Bronchial epithelial cell (primary cell): ENCODE measurements around the gene KLHL25. TPM values are rescaled to one million over a fixed set of nuclear protein-coding genes. Genes with fewer than 3 reads are reported as not detected.

Experiments used
- DNase-seq: peaks from one replicate; pipeline ENCODE4 v3.0.0-alpha.2; 2010; ENCODE audit warnings: low read depth
- FAIRE-seq: peaks from 2 replicates; lab custom pipeline; 2011; peaks lifted over from hg19 to GRCh38; lab: Jason Lieb, UNC
- H3K27me3 ChIP-seq: 2 replicates; pipeline ENCODE4 v1.5.1; 2011; ENCODE audit warnings: low read length; ENCODE audit not compliant: control insufficient read depth, insufficient read depth
- H3K36me3 ChIP-seq: 2 replicates; pipeline ENCODE4 v1.5.1; 2011; ENCODE audit warnings: low read length; ENCODE audit not compliant: control insufficient read depth, insufficient read depth
- H3K4me3 ChIP-seq: 2 replicates; pipeline ENCODE4 v1.5.1; 2011; ENCODE audit warnings: mild to moderate bottlenecking, low read depth, low read length, control low read depth
- total RNA-seq: library from RNA; depleted of rRNA; stranded (reverse); fragments of >200 nt; gene quantifications from 2 replicates; pipeline ENCODE4 v1.2.1, GENCODE V29; 2014
- TF ChIP-seq, protein P1 (sequence below): IDR thresholded peaks from 2 replicates; pipeline ENCODE4 v1.5.1; 2011; ENCODE audit warnings: mild to moderate bottlenecking, moderate library complexity, low read length, control low read depth, inconsistent platforms; ENCODE audit not compliant: insufficient read depth, severe bottlenecking

Gene KLHL25
- total RNA-seq, 1 donor from 2014 or later = 4.7 TPM

DNA sequence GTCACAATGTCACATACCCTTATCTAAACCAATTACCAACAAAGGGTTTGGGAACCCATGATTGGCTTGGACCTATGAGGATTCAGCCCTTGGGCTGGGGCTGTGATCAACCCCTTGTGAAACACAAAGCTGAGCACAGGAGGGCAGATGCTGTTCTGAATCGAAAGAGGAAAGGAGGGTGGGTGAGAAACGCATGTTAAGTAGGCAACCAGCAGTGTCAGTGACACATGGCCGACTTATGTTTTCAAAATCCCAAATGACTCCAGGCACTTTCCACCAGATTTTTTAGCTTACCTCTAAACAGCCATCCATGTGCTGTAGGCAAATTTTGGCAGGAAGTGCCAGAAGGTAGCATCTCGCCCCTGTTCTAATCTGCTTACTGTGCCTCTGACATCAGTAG is 34.1 kb upstream of the KLHL25 start:
- no peaks in the 10 kb centered on the region for H3K36me3 ChIP-seq
- no peak overlapping the region for H3K4me3 ChIP-seq
- FAIRE-seq (no peak), DNase-seq (no peak)
- H3K27me3 ChIP-seq = no peaks in the 10 kb centered on the region
- TF ChIP-seq, protein P1, sequence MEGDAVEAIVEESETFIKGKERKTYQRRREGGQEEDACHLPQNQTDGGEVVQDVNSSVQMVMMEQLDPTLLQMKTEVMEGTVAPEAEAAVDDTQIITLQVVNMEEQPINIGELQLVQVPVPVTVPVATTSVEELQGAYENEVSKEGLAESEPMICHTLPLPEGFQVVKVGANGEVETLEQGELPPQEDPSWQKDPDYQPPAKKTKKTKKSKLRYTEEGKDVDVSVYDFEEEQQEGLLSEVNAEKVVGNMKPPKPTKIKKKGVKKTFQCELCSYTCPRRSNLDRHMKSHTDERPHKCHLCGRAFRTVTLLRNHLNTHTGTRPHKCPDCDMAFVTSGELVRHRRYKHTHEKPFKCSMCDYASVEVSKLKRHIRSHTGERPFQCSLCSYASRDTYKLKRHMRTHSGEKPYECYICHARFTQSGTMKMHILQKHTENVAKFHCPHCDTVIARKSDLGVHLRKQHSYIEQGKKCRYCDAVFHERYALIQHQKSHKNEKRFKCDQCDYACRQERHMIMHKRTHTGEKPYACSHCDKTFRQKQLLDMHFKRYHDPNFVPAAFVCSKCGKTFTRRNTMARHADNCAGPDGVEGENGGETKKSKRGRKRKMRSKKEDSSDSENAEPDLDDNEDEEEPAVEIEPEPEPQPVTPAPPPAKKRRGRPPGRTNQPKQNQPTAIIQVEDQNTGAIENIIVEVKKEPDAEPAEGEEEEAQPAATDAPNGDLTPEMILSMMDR = no peak

DNA sequence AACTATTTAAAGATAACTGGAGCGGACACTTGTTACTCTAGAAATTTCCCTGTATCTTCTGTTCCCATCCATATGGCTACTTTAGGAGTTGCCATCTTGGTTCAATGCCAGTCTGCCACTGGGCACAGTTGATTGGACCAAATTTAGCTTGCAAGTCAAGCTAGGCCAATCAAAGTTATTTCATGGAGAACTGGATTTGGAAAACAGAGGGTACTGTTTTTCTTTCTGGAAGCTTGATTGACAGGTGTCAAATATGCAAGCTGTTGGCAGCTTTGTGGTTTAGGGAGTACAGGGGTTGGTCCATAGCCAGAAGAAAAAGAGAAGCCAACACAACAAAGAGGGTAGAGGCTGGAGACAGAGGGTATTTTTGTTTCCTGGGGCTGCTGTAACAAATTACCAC is 33.4 kb upstream of the KLHL25 start:
- DNase-seq = no peak
- H3K27me3 ChIP-seq = no peaks in the 10 kb centered on the region
- no peak for FAIRE-seq
- TF ChIP-seq, protein P1 = no peak
- H3K36me3 ChIP-seq = no peaks in the 10 kb centered on the region
- no peak overlapping the region for H3K4me3 ChIP-seq

- TF ChIP-seq, protein P1 = no peak
- Histone ChIP-seq H3K4me3 (no peak overlapping the region), H3K36me3 (no peaks in the 10 kb centered on the region), H3K27me3 (no peaks in the 10 kb centered on the region)
- no peak for FAIRE-seq
- DNase-seq = peak; percentile 56
These were observed 32.2 kb upstream of the KLHL25 start for GRCh38 chr15:85826756-85827515.

DNA sequence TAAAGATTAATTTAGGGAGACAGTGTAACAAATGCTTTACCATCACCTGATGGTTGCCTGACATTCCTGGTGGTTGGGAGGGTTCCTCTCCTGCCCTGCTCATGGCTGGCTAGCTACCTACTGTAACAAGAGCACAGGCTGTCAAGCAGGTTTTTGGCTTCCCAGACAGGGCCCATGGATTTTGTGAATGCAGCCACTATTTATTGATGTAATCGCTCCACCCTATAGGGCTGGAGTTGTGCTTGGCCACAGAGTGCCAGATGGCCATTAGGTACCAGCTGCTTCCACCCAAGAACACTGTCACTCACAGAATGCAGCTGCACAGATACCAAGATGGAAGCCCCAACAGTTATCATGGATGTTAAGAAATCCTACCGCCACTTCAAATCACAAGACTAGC is 31.0 kb upstream of the KLHL25 start:
- DNase-seq = no peak
- no peaks in the 10 kb centered on the region for H3K36me3 ChIP-seq
- H3K4me3 ChIP-seq = no peak overlapping the region
- no peaks in the 10 kb centered on the region for H3K27me3 ChIP-seq
- FAIRE-seq = no peak
- TF ChIP-seq, protein P1 = no peak

DNA sequence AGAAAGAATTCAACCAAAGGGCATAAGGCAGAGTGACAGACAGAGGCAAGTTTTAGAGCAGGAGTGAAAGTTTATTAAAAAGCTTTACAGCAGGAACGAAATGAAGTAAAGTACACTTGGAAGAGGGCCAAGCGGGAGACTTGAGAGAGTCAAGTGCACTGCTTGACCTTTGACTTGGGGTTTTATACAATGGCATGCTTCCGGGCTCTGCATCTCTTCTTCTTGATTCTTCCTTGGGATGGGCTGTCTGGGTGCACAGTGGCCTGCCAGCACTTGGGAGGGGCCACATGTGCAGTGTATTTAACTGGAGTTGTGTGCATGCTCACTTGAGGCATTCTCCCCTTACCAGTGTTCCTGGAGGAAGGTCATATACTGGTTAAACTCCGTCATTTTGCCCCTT is 30.4 kb upstream of the KLHL25 start:
- no peak for DNase-seq
- Histone ChIP-seq H3K36me3 (no peaks in the 10 kb centered on the region), H3K27me3 (no peaks in the 10 kb centered on the region), H3K4me3 (no peak overlapping the region)
- TF ChIP-seq, protein P1 = no peak
- no peak for FAIRE-seq

- DNase-seq (no peak), FAIRE-seq (no peak)
- H3K4me3 ChIP-seq = no peak overlapping the region
- no peaks in the 10 kb centered on the region for H3K36me3 ChIP-seq
- TF ChIP-seq, protein P1 = no peak
- no peaks in the 10 kb centered on the region for H3K27me3 ChIP-seq
These were observed 26.8 kb upstream of the KLHL25 start for GRCh38 chr15:85821545-85821944.
